ENCODE results near the gene POLRMT.

DNA sequence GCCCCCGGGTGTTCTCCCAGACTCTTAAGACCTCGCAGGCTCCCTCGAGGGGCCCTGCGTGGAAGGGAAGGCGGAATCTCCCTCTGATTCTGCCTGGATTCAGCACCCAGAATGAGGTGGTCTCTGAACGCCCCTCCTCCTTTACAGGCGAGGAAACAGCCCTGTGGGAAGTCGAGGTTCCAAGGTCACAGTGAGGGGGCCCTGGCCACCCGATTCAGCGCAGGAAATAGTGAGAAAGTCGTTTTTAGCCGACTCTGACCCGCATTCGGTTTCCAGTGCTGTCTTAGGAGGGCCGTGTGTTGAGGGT is 59.9 kb downstream of the POLRMT start:
- TF ChIP-seq CTCF (IDR thresholded peaks at IDR 0.05), result no peak
- TF ChIP-seq EP300 (IDR thresholded peaks at IDR 0.05), result no peak
